H9 (cell line): Measurements from ENCODE around the gene PROSER1. TPM values are rescaled to one million over a fixed set of nuclear protein-coding genes. Genes with fewer than 3 reads are reported as not detected.

Experiments
- DNase-seq: peaks from one replicate; pipeline ENCODE4 v3.0.0-alpha.2; 2017
- H2AFZ ChIP-seq: one replicate; pipeline ENCODE4 v1.6.1; 2013; ENCODE audit warnings: mild to moderate bottlenecking, low read length, control low read depth, moderate library complexity
- H2AK5ac ChIP-seq: 2 replicates; pipeline ENCODE4 v1.6.1; 2013; ENCODE audit warnings: low read length, control low read depth, mixed read lengths; ENCODE audit not compliant: insufficient read length
- H2BK120ac ChIP-seq: one replicate; pipeline ENCODE4 v1.6.1; 2013; ENCODE audit warnings: low read depth, mild to moderate bottlenecking, low read length, control low read depth, inconsistent platforms; ENCODE audit not compliant: poor library complexity, severe bottlenecking
- H2BK12ac ChIP-seq: 2 replicates; pipeline ENCODE4 v1.6.1; 2013; ENCODE audit warnings: low read length, control low read depth, mixed read lengths, low read depth; ENCODE audit not compliant: insufficient read length
- H2BK15ac ChIP-seq: 2 replicates; pipeline ENCODE4 v1.6.1; 2013; ENCODE audit warnings: low read depth, low read length, control low read depth
- H2BK20ac ChIP-seq: one replicate; pipeline ENCODE4 v1.6.1; 2013; ENCODE audit warnings: low read depth, mild to moderate bottlenecking, low read length, control low read depth, inconsistent platforms; ENCODE audit not compliant: poor library complexity, severe bottlenecking
- H2BK5ac ChIP-seq: 2 replicates; pipeline ENCODE4 v1.6.1; 2013; ENCODE audit warnings: low read length, control low read depth, mixed read lengths; ENCODE audit not compliant: insufficient read length
- H3K14ac ChIP-seq: 2 replicates; pipeline ENCODE4 v1.6.1; 2013; ENCODE audit warnings: low read length, control low read depth; ENCODE audit not compliant: insufficient read depth
- H3K18ac ChIP-seq: 2 replicates; pipeline ENCODE4 v1.6.1; 2013; ENCODE audit warnings: low read depth, mild to moderate bottlenecking, mixed read lengths, low read length, control low read depth; ENCODE audit not compliant: insufficient read length
- H3K23ac ChIP-seq: 2 replicates; pipeline ENCODE4 v1.6.1; 2013; ENCODE audit warnings: low read length, control low read depth, mixed read lengths, low read depth; ENCODE audit not compliant: insufficient read length
- H3K23me2 ChIP-seq: 2 replicates; pipeline ENCODE4 v1.6.1; 2013; ENCODE audit warnings: low read depth, mild to moderate bottlenecking, mixed read lengths, low read length, control low read depth; ENCODE audit not compliant: insufficient read length, poor library complexity, severe bottlenecking
- H3K27ac ChIP-seq: 2 replicates; pipeline ENCODE4 v1.5.1; 2013; ENCODE audit warnings: low read length, control low read depth, mixed read lengths, low read depth; ENCODE audit not compliant: insufficient read length
- H3K27me3 ChIP-seq: 2 replicates; pipeline ENCODE4 v1.6.1; 2013; ENCODE audit warnings: low read length, control low read depth, inconsistent platforms; ENCODE audit not compliant: insufficient read depth
- H3K4ac ChIP-seq: 2 replicates; pipeline ENCODE4 v1.6.1; 2013; ENCODE audit warnings: low read depth, mild to moderate bottlenecking, control low read depth, inconsistent platforms, low read length, moderate library complexity
- H3K4me1 ChIP-seq: 2 replicates; pipeline ENCODE4 v1.6.1; 2013; ENCODE audit warnings: low read length, control low read depth, inconsistent platforms; ENCODE audit not compliant: insufficient read depth
- H3K4me2 ChIP-seq: 2 replicates; pipeline ENCODE4 v1.6.1; 2013; ENCODE audit warnings: low read length, control low read depth, mixed read lengths; ENCODE audit not compliant: insufficient read length, insufficient read depth
- H3K56ac ChIP-seq: 2 replicates; pipeline ENCODE4 v1.6.1; 2013; ENCODE audit warnings: low read depth, mild to moderate bottlenecking, mixed read lengths, low read length, control low read depth; ENCODE audit not compliant: insufficient read length
- H3K79me1 ChIP-seq: 2 replicates; pipeline ENCODE4 v1.6.1; 2013; ENCODE audit warnings: low read depth, mild to moderate bottlenecking, moderate library complexity, low read length, control low read depth, inconsistent platforms; ENCODE audit not compliant: insufficient read depth, poor library complexity, severe bottlenecking
- H3K79me2 ChIP-seq: 2 replicates; pipeline ENCODE4 v1.6.1; 2013; ENCODE audit warnings: low read length, control low read depth, inconsistent platforms; ENCODE audit not compliant: insufficient read depth
- H3K9ac ChIP-seq: 2 replicates; pipeline ENCODE4 v1.6.1; 2013; ENCODE audit warnings: low read length, control low read depth, mixed read lengths; ENCODE audit not compliant: insufficient read length; ENCODE audit errors: extremely low read depth
- H3K9me3 ChIP-seq: one replicate; pipeline ENCODE4 v1.6.1; 2013; ENCODE audit warnings: low read depth, low read length, inconsistent platforms; ENCODE audit not compliant: control insufficient read depth
- H3T11ph ChIP-seq: one replicate; pipeline ENCODE4 v1.6.1; 2013; ENCODE audit warnings: mild to moderate bottlenecking, low read length, control low read depth, inconsistent platforms
- H4K20me1 ChIP-seq: one replicate; pipeline ENCODE4 v1.6.1; 2013; ENCODE audit not compliant: control insufficient read depth, insufficient read length, insufficient read depth
- H4K5ac ChIP-seq: 2 replicates; pipeline ENCODE4 v1.6.1; 2013; ENCODE audit warnings: low read depth, mild to moderate bottlenecking, mixed read lengths, low read length, control low read depth; ENCODE audit not compliant: insufficient read length
- H4K8ac ChIP-seq: replicated peaks from 2 replicates; pipeline ENCODE4 v1.6.1; 2013; ENCODE audit warnings: low read length, control low read depth, mixed read lengths, low read depth; ENCODE audit not compliant: insufficient read length
- H4K91ac ChIP-seq: 2 replicates; pipeline ENCODE4 v1.6.1; 2013; ENCODE audit warnings: low read depth, mild to moderate bottlenecking, moderate library complexity, mixed read lengths, low read length, control low read depth; ENCODE audit not compliant: insufficient read length
- H3K27ac Mint-ChIP-seq, 3 experiments: 2 replicates in 2 of 3; 3 replicates in 1 of 3; pipeline ENCODE4 v1.8.0; 2020 to 2021; ENCODE audit warnings: mixed read lengths in 3 of 3, mild to moderate bottlenecking in 1 of 3, moderate library complexity in 1 of 3
- H3K27me3 Mint-ChIP-seq: 2 replicates; pipeline ENCODE4 v1.8.0; 2021; ENCODE audit warnings: low read depth, mild to moderate bottlenecking, moderate library complexity, mixed read lengths
- H3K36me3 Mint-ChIP-seq, 3 experiments: 2 replicates in 2 of 3; 3 replicates in 1 of 3; pipeline ENCODE4 v1.8.0; 2020 to 2021; ENCODE audit warnings: low read depth in 3 of 3, mixed read lengths in 3 of 3; ENCODE audit not compliant: insufficient read depth in 1 of 3
- H3K4me1 Mint-ChIP-seq, 2 experiments: 2 replicates each; pipeline ENCODE4 v1.8.0; 2020; ENCODE audit warnings: mixed read lengths in 2 of 2
- H3K4me3 Mint-ChIP-seq, 2 experiments: 2 replicates in 1 of 2; 3 replicates in 1 of 2; pipeline ENCODE4 v1.8.0; 2020 to 2021; ENCODE audit warnings: mild to moderate bottlenecking in 2 of 2, mixed read lengths in 2 of 2, moderate library complexity in 1 of 2
- H3K9me3 Mint-ChIP-seq, 2 experiments: 2 replicates in 1 of 2; 3 replicates in 1 of 2; pipeline ENCODE4 v1.8.0; 2020; ENCODE audit warnings: mild to moderate bottlenecking in 2 of 2, mixed read lengths in 2 of 2, moderate library complexity in 1 of 2
- total RNA-seq: library from RNA; stranded (reverse); gene quantifications from 2 replicates; pipeline ENCODE4 v1.2.1, GENCODE V29; 2021
- TF ChIP-seq, protein P1 (sequence below): fragments of 200-600 bp; sonication (generic); conservative IDR thresholded peaks from 3 replicates; pipeline ENCODE4 v1.8.0; 2021; ENCODE audit warnings: antibody characterized with exemption, mild to moderate bottlenecking

PROSER1 gene
- total RNA-seq, 1 experiment from 2014 or later, result 84.6 TPM

- Histone ChIP-seq H3K18ac (no peak overlapping the region), H3K27ac (no peak overlapping the region), H3K4me1 (peaks cover 2% of the 10 kb centered on the region; the same call in 1 of the 2 replicates), H3K4ac (no peak overlapping the region), H3K14ac (no peak overlapping the region), H2BK5ac (no peak overlapping the region), H3K9me3 (no peaks in the 10 kb centered on the region), H4K91ac (no peak overlapping the region), H3K23me2 (no peaks in the 10 kb centered on the region), H2AK5ac (no peak overlapping the region), H2BK15ac (no peak overlapping the region), H2AFZ (no peak overlapping the region), H2BK120ac (no peak overlapping the region), H4K8ac (no peak overlapping the region), H4K20me1 (no peaks in the 10 kb centered on the region), H3K56ac (no peak overlapping the region), H3K9ac (no peak overlapping the region), H3K4me2 (no peak overlapping the region), H3K79me1 (no peaks in the 10 kb centered on the region), H3K79me2 (no peaks in the 10 kb centered on the region), H3K23ac (no peak overlapping the region), H4K5ac (no peak overlapping the region), H3K27me3 (no peaks in the 10 kb centered on the region; the same call in 1 of the 2 replicates), H2BK20ac (no peak overlapping the region), H3T11ph (no peak overlapping the region), H2BK12ac (no peak overlapping the region)
- Mint-ChIP-seq H3K4me3 (no peak overlapping the region), H3K27ac (no peak overlapping the region; a peak in 1 of 7 replicates), H3K4me1 (peaks cover 31 to 36% of the 10 kb centered on the region in 2 experiments), H3K27me3 (no peaks in the 10 kb centered on the region), H3K9me3 (no peaks in the 10 kb centered on the region), H3K36me3 (peaks cover 0 to 16% (median 0%) of the 10 kb centered on the region in 3 experiments; a peak in 3 of 7 replicates)
- TF ChIP-seq, protein P1, sequence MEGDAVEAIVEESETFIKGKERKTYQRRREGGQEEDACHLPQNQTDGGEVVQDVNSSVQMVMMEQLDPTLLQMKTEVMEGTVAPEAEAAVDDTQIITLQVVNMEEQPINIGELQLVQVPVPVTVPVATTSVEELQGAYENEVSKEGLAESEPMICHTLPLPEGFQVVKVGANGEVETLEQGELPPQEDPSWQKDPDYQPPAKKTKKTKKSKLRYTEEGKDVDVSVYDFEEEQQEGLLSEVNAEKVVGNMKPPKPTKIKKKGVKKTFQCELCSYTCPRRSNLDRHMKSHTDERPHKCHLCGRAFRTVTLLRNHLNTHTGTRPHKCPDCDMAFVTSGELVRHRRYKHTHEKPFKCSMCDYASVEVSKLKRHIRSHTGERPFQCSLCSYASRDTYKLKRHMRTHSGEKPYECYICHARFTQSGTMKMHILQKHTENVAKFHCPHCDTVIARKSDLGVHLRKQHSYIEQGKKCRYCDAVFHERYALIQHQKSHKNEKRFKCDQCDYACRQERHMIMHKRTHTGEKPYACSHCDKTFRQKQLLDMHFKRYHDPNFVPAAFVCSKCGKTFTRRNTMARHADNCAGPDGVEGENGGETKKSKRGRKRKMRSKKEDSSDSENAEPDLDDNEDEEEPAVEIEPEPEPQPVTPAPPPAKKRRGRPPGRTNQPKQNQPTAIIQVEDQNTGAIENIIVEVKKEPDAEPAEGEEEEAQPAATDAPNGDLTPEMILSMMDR, result no peak
- no peak for DNase-seq
Observed at GRCh38 chr13:39048806-39049205, 10.9 kb upstream of the PROSER1 start.
